ENCODE measurements around the gene GABPB1. TPM values are rescaled to one million over a fixed set of nuclear protein-coding genes. Genes with fewer than 3 reads are reported as not detected.

GABPB1 gene
- total RNA-seq, 4 donors from 2014 or later: 9.2 to 21.6 (median 16.3) TPM

DNA sequence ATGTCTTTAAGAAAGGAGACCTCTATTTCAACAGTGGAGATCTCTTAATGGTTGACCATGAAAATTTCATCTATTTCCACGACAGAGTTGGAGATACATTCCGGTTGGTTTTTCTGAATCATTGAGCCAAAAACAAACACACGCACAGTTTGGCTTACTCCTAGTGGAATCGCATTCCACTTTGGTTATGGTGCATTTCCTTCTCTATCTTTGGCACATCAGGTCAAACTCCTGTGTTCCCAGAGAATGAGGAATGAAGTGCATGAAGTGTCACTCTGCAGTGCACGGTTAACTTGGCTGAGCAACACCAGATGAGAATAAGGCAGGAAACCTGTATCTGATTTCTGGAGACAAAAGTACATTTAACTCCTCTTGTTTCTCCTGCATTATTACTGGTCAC, 127.9 kb downstream of the GABPB1 start:
- no peak overlapping the region for H3K4me3 ChIP-seq
- no peaks in the 10 kb centered on the region for H3K36me3 ChIP-seq
- TF ChIP-seq, protein P1, sequence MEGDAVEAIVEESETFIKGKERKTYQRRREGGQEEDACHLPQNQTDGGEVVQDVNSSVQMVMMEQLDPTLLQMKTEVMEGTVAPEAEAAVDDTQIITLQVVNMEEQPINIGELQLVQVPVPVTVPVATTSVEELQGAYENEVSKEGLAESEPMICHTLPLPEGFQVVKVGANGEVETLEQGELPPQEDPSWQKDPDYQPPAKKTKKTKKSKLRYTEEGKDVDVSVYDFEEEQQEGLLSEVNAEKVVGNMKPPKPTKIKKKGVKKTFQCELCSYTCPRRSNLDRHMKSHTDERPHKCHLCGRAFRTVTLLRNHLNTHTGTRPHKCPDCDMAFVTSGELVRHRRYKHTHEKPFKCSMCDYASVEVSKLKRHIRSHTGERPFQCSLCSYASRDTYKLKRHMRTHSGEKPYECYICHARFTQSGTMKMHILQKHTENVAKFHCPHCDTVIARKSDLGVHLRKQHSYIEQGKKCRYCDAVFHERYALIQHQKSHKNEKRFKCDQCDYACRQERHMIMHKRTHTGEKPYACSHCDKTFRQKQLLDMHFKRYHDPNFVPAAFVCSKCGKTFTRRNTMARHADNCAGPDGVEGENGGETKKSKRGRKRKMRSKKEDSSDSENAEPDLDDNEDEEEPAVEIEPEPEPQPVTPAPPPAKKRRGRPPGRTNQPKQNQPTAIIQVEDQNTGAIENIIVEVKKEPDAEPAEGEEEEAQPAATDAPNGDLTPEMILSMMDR (IDR thresholded peaks at IDR 0.05): no peak
- no peak for TF ChIP-seq POLR2A (IDR thresholded peaks at IDR 0.05)
- WGBS, 2 donors: 68 to 82% methylated on average over 5 of the region's 5 CpGs
- H3K27ac ChIP-seq: no peak overlapping the region
- no peak for DNase-seq
- H3K9me3 ChIP-seq: no peaks in the 10 kb centered on the region
- H3K4me1 ChIP-seq: no peaks in the 10 kb centered on the region
- no peaks in the 10 kb centered on the region for H3K27me3 ChIP-seq
- intact Hi-C loops (cut with DNase I): no loop called here

DNA sequence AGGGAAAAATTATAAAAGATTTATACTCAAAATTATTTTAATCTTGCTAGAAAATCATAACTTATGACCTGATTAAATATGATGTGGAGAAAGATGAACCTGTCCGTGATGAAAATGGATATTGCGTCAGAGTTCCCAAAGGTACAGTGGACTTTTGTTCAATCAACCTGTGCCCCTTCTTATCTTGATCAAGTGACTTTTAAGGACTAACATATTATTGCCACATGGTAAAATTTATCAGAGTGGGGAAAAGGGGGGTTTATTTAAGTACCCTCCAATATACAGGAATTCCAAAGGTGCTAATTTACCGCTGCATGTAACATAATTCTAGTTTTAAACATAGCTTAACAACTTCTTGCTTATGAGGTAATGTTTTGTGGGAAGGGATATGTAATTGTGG, 129.1 kb downstream of the GABPB1 start:
- no peak overlapping the region for H3K4me3 ChIP-seq
- H3K9me3 ChIP-seq: no peaks in the 10 kb centered on the region
- WGBS, 2 donors: 92 to 99% methylated on average over 3 of the region's 3 CpGs
- no peaks in the 10 kb centered on the region for H3K27me3 ChIP-seq
- intact Hi-C loops (cut with DNase I): no loop called here
- H3K4me1 ChIP-seq: no peaks in the 10 kb centered on the region
- no peak overlapping the region for H3K27ac ChIP-seq
- DNase-seq: no peak
- H3K36me3 ChIP-seq: no peaks in the 10 kb centered on the region
- TF ChIP-seq, protein P1 (IDR thresholded peaks at IDR 0.05): no peak
- TF ChIP-seq POLR2A (IDR thresholded peaks at IDR 0.05): no peak

Small RNA genes lying within 50 kb of the gene (small RNA-seq; reads per million reads assigned to genes)
- gene RNU6-94P: 0 reads per million in 4 donors

Other genes starting within 250 kb of the GABPB1 start
- gene ATP8B4, start 236.0 kb downstream of the GABPB1 start, total RNA-seq: 1 to 10 TPM in 3 of 4 donors, under 1 TPM in 1; 0.97 to 6.7 (median 2.9) TPM
- gene SLC27A2, start 173.0 kb downstream of the GABPB1 start, total RNA-seq: 1 to 10 TPM; 2.2 to 9.4 (median 3.8) TPM
- gene HDC, start 89.5 kb downstream of the GABPB1 start, total RNA-seq: 1 to 10 TPM in 1 of 4 donors, under 1 TPM in 1, not detected in 2; 0.26 to 4.4 TPM
- gene USP8, start 69.2 kb upstream of the GABPB1 start, total RNA-seq: 10 to 100 TPM; 32.3 to 48.1 (median 43.8) TPM
- under 1 TPM in 1 of 4 donors, not detected in 3; 0.95 TPM for gene USP50, start 191.5 kb upstream of the GABPB1 start, total RNA-seq